B cell (primary cell): ENCODE results near the gene PDLIM4.

Source experiments
- CTCF ChIP-seq: fragments of 200-600 bp; IDR thresholded peaks from one replicate; pipeline ENCODE4 v1.8.0; 2022; ENCODE audit warnings: antibody characterized with exemption, mild to moderate bottlenecking
- EZH2 ChIP-seq: IDR thresholded peaks from 2 replicates; pipeline ENCODE4 v1.6.1; 2012; ENCODE audit warnings: borderline replicate concordance, low read depth, mild to moderate bottlenecking, moderate library complexity, low read length; ENCODE audit not compliant: insufficient read depth, poor library complexity, severe bottlenecking

DNA sequence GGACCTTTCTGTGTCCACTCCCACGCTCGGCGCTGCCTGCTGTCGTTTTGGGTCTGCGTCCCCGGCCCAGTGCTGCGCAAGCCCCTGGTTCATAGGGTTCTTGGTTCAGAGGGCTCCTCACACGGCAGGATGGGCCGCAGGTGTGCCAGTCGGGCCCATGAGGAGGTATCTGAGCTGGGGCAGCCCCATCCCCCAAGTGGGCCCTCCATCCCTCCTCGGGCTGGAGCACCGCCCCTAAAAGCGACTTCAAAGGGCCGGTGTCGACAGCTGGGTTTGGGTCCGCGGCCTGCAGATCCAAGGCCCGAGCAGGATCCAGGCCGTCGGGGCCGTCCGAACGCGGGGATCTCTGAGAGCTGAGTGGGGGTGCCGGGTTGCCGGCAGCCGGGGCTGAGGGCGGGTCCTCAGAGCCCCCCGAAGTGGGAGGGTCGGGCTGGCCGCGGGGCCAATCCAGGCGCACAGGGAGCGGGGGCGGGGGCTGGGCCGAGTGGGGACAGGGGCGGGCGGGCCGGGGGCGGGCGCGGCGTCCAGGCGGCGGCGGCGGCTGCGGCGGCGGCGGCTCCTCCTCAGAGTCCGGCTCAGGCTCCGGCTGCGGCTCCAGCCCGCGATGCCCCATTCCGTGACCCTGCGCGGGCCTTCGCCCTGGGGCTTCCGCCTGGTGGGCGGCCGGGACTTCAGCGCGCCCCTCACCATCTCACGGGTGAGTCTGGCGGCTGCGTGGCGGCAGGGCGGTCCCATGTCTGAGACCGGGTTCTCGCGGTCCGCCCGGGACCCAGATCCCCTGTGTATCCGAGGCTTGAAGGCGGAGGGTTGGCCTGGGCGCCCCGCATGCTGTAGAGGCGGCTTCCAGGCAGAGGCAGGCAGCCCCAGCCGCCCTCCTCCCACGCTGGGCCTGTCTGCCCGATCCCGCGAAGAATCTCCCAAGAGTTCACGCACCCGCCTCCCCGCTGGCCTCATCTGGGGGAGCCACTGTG lies at the start of gene PDLIM4:
- TF ChIP-seq CTCF (no peak), EZH2 (no peak)
